ENCODE data around the gene FCRL3.

Gene FCRL3

DNA sequence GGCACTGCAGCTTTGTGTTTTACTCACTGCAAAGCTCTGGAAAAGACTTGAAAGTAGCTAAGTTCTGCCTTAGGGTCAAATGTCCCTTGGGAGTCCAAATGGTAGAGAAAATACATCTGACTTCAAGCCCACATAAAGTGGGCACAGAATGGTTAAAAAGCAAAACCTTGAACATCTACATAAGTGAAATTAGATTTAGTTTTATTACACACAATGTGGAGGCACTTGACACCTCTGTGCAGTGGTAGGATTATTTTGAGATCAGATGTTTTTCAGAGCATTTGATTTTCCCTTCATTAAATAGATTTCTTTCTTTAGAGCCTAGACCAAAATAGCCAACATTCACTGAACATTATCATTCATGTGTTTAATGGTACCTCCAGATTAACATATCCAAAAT is 11.2 kb upstream of the FCRL3 start:
- no peaks in the 10 kb centered on the region for H3K27me3 ChIP-seq (ENCODE audit: control insufficient read depth in 1 of 2, insufficient read depth in 2 of 2, low read length in 2 of 2)
- no peak overlapping the region for H3K9ac ChIP-seq (ENCODE audit: low read length)
- H3K36me3 ChIP-seq (ENCODE audit: insufficient read depth, low read length) = no peaks in the 10 kb centered on the region
- H3K4me3 ChIP-seq (ENCODE audit: low read depth in 1 of 2, low read length in 2 of 2) = no peak overlapping the region
- no peaks in the 10 kb centered on the region for H3K9me3 ChIP-seq (ENCODE audit: low read length)
- H3K4me1 ChIP-seq (ENCODE audit: insufficient read depth, low read length) = no peaks in the 10 kb centered on the region
- no peak overlapping the region for H3K27ac ChIP-seq (ENCODE audit: low read depth, low read length)

DNA sequence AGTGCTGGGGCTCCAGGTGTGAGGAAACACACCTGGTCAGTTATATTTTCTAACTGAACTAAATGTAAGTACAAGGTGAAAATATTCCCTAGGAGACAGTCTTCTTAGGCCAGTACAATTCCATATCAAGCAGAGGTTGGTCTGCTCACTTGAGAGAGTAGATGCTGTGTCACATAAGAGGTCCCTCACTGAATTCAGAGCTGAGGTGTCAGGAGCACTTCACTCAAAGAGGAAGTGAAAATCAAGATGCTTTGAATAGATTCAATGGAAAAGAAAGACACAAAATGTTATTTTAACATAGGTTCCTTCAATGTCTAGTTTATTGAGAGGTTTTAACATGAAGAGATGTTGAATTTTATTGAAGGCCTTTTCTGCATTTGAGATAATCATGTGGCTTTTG is 4.3 kb upstream of the FCRL3 start:
- no peaks in the 10 kb centered on the region for H3K9me3 ChIP-seq (ENCODE audit: low read length)
- H3K4me3 ChIP-seq (ENCODE audit: low read depth in 1 of 2, low read length in 2 of 2) = no peak overlapping the region
- H3K9ac ChIP-seq (ENCODE audit: low read length) = no peak overlapping the region
- no peaks in the 10 kb centered on the region for H3K36me3 ChIP-seq (ENCODE audit: insufficient read depth, low read length)
- no peak overlapping the region for H3K27ac ChIP-seq (ENCODE audit: low read depth, low read length)
- H3K27me3 ChIP-seq (ENCODE audit: control insufficient read depth in 1 of 2, insufficient read depth in 2 of 2, low read length in 2 of 2) = no peaks in the 10 kb centered on the region
- no peaks in the 10 kb centered on the region for H3K4me1 ChIP-seq (ENCODE audit: insufficient read depth, low read length)

DNA sequence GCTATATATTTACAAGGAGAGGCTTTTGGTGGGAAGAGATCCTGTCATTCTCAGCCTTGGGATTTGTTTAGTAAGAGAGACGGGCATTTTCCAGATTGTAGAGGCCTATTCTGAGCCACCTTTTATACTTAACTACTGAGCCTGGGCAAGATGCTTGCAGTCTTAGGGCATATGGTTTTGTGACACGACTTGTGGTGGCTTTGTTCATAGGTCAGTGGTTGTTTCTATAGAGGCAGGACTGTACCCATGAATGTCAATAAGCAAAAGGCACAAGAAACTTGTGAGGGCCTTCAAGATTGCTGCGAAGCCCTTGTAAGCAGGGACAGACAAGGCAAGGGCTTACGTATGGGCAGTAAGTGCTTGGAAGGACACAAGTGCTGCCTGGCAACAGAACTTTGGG is 3.4 kb upstream of the FCRL3 start:
- Histone ChIP-seq H3K9ac (ENCODE audit: low read length) (no peak overlapping the region), H3K27me3 (ENCODE audit: control insufficient read depth in 1 of 2, insufficient read depth in 2 of 2, low read length in 2 of 2) (no peaks in the 10 kb centered on the region), H3K36me3 (ENCODE audit: insufficient read depth, low read length) (no peaks in the 10 kb centered on the region), H3K4me3 (ENCODE audit: low read depth in 1 of 2, low read length in 2 of 2) (no peak overlapping the region), H3K4me1 (ENCODE audit: insufficient read depth, low read length) (no peaks in the 10 kb centered on the region), H3K27ac (ENCODE audit: low read depth, low read length) (no peak overlapping the region), H3K9me3 (ENCODE audit: low read length) (no peaks in the 10 kb centered on the region)

DNA sequence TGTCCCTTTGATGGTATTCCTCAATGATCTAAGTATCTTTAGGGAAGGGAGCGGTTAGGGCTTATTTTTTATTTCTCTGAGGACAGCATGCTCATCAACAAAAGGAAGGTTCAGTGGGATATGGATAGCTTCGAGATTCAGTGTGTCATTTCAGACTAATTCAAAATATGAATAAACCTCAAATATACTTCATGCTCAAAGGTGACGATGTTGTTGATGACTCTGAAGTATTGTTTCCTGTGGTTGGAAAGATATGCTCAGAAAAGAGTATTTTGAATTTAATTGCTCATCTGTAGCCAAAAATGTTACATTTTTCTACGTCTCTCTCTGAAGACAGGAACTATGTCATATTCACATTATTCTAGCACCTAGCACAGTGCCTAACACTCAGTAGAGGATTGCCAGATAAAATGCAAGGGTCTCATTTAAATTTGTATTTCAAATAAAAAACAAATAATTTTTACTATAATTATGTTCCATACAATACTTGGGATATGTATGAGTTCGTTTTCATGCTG is 1.8 kb upstream of the FCRL3 start:
- Histone ChIP-seq H3K27ac (ENCODE audit: low read depth, low read length) (no peak overlapping the region), H3K9me3 (ENCODE audit: low read length) (no peaks in the 10 kb centered on the region), H3K36me3 (ENCODE audit: insufficient read depth, low read length) (no peaks in the 10 kb centered on the region), H3K27me3 (ENCODE audit: control insufficient read depth in 1 of 2, insufficient read depth in 2 of 2, low read length in 2 of 2) (no peaks in the 10 kb centered on the region), H3K9ac (ENCODE audit: low read length) (no peak overlapping the region), H3K4me1 (ENCODE audit: insufficient read depth, low read length) (no peaks in the 10 kb centered on the region), H3K4me3 (ENCODE audit: low read depth in 1 of 2, low read length in 2 of 2) (no peak overlapping the region)

DNA sequence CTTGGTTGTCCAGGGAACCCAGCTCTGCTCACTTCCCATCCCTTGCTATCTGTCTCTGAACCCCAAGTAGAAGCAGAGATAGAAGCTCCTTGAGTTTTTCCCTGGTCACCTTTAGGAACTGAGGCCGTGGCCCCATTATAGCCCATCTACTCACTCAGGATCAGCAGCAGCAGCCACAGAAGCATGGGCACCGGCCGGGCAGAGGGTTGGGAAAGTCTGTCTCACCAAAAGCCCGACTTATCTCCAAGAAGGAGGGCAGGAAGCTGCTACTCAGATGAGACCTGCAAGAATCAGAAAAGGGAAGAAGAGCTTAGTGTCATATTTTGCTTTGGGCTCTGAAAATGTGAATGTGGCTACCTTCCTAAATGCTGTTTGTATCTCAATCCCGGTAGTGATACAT is 264 bp downstream of the FCRL3 start:
- Histone ChIP-seq H3K9ac (ENCODE audit: low read length) (no peak overlapping the region), H3K27me3 (ENCODE audit: control insufficient read depth in 1 of 2, insufficient read depth in 2 of 2, low read length in 2 of 2) (no peaks in the 10 kb centered on the region), H3K9me3 (ENCODE audit: low read length) (no peaks in the 10 kb centered on the region), H3K4me1 (ENCODE audit: insufficient read depth, low read length) (no peaks in the 10 kb centered on the region), H3K27ac (ENCODE audit: low read depth, low read length) (no peak overlapping the region), H3K4me3 (ENCODE audit: low read depth in 1 of 2, low read length in 2 of 2) (no peak overlapping the region), H3K36me3 (ENCODE audit: insufficient read depth, low read length) (no peaks in the 10 kb centered on the region)

DNA sequence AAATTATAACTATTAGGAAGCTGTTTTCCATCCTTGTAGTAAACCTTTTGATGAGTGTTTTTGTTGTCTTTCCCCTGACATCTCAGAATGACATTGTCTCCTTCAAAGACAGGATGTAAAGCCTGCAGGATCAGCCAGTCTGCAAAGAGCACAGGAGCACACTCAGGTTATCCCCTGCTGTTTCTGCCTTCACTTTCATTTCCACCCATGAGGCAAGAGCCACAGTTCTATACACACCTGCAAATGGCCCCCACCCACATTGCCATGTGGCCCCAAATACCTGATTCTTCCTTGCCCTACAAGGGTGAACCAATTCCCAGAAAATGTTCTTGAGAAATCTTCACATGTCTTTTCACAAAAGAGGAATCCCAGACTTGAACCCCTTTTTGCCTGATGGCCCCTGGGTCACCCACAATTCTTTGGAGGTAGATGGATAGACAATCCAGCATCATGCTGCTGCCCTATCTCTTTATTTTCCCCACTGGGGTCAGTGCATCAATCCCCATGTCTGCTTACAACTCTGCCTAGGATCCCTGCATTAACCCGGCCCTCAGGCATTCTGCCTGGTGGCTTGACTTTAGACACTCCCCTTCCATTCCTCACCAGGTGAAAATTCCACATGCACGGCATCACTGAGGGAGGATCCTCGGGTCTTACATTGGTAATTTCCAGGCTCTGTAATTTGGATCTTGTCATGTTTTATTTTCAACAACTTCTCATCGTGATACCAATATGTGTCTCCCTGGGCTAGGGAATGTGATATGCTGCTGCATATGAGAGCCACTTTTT is 2.6 kb downstream of the FCRL3 start:
- H3K4me3 ChIP-seq (ENCODE audit: low read depth in 1 of 2, low read length in 2 of 2) = no peak overlapping the region
- no peak overlapping the region for H3K9ac ChIP-seq (ENCODE audit: low read length)
- no peaks in the 10 kb centered on the region for H3K4me1 ChIP-seq (ENCODE audit: insufficient read depth, low read length)
- no peaks in the 10 kb centered on the region for H3K36me3 ChIP-seq (ENCODE audit: insufficient read depth, low read length)
- H3K9me3 ChIP-seq (ENCODE audit: low read length) = no peaks in the 10 kb centered on the region
- H3K27ac ChIP-seq (ENCODE audit: low read depth, low read length) = no peak overlapping the region
- H3K27me3 ChIP-seq (ENCODE audit: control insufficient read depth in 1 of 2, insufficient read depth in 2 of 2, low read length in 2 of 2) = no peaks in the 10 kb centered on the region

DNA sequence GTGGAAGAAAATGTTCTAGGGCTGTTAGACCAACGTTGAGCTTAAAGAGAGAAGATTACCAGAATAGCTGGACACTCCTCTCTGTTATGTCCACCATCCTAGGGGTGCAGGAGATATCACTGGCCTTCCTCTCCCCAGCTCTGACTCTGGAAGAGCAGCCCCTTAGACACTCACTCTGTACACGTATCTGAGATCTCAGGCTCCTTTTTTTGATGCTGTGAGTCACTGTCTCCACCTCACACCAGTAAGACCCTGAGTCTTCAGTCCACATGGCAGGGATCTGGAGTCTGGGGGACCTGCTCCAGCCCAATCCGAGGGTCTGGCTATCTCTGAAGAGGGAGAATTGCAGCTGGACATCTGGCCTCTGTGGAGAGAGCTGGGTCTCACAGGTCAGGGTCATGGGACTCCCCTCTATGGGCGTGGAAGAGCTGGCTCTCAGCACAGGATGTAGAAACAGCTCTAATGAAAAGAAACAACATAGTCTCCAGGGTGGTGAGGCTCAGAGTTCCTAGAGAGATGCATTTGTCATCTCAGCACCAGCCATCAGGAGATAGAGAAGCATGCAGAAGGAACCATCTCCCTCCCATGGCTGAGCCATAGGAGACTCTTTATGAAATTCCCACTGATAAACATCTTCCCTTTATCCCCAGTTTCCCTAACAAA is 3.5 kb downstream of the FCRL3 start:
- Histone ChIP-seq H3K27ac (ENCODE audit: low read depth, low read length) (no peak overlapping the region), H3K9me3 (ENCODE audit: low read length) (no peaks in the 10 kb centered on the region)

DNA sequence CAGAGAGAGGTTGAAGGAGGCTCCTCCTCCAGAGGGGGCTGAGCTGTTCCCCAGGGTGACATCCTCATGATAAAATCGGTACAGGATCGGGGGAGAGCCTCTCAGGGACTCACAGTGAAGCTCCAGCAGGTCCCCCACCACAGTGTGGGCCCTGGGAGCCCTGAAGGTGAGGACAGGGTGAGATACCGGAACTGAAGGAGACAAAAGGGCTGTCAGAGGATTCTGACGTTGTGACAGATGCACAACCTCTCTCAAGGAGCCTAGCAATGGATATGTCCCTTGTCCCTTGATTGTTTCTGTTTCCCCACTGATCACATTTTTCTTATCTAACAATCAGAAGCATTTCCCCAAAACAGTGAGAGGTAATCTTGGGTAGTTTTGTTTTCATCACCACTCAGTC is 5.2 kb downstream of the FCRL3 start:
- H3K36me3 ChIP-seq (ENCODE audit: insufficient read depth, low read length) = no peaks in the 10 kb centered on the region
- H3K9ac ChIP-seq (ENCODE audit: low read length) = no peak overlapping the region
- no peaks in the 10 kb centered on the region for H3K4me1 ChIP-seq (ENCODE audit: insufficient read depth, low read length)
- no peak overlapping the region for H3K4me3 ChIP-seq (ENCODE audit: low read depth in 1 of 2, low read length in 2 of 2)
- H3K27me3 ChIP-seq (ENCODE audit: control insufficient read depth in 1 of 2, insufficient read depth in 2 of 2, low read length in 2 of 2) = no peaks in the 10 kb centered on the region
- H3K27ac ChIP-seq (ENCODE audit: low read depth, low read length) = no peak overlapping the region
- H3K9me3 ChIP-seq (ENCODE audit: low read length) = no peaks in the 10 kb centered on the region

More for the DNA sequence above, 3.5 kb downstream of the FCRL3 start:
- Histone ChIP-seq H3K9ac (ENCODE audit: low read length) (no peak overlapping the region), H3K36me3 (ENCODE audit: insufficient read depth, low read length) (no peaks in the 10 kb centered on the region), H3K27me3 (ENCODE audit: control insufficient read depth in 1 of 2, insufficient read depth in 2 of 2, low read length in 2 of 2) (no peaks in the 10 kb centered on the region), H3K4me1 (ENCODE audit: insufficient read depth, low read length) (no peaks in the 10 kb centered on the region), H3K4me3 (ENCODE audit: low read depth in 1 of 2, low read length in 2 of 2) (no peak overlapping the region)

DNA sequence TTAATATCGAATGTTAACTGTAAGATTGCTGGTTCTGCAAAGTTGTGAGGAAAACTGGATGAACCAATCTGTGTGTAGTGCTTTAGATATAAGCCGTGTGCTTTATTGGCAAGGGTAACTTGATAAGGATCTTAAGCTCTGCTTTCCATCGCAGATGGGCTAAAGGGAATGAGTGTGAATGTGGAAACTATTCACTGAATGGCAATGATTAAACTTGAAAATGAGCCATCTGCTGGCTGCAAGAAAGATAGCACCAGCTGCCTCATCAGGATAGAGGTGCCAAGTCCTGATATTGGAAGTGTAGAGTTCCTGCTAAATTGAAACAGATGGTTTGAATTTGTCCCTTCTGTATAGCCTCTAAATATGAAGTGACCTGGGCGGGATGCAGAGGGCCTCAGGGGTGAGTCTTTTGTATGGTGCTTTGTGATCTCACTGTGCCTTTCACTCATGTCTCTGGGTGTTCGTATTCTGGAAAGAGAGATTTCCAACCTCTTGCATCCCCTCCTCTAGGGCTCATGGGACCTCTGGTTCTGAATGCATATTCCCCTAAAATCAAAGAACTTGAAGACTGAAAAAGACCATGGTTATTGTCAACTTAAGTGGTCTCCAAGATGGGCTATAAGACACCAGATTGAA is 9.2 kb downstream of the FCRL3 start:
- no peak overlapping the region for H3K9ac ChIP-seq (ENCODE audit: low read length)
- no peak overlapping the region for H3K27ac ChIP-seq (ENCODE audit: low read depth, low read length)
- H3K4me1 ChIP-seq (ENCODE audit: insufficient read depth, low read length) = no peaks in the 10 kb centered on the region
- no peaks in the 10 kb centered on the region for H3K36me3 ChIP-seq (ENCODE audit: insufficient read depth, low read length)
- H3K4me3 ChIP-seq (ENCODE audit: low read depth in 1 of 2, low read length in 2 of 2) = no peak overlapping the region
- no peaks in the 10 kb centered on the region for H3K9me3 ChIP-seq (ENCODE audit: low read length)
- H3K27me3 ChIP-seq (ENCODE audit: control insufficient read depth in 1 of 2, insufficient read depth in 2 of 2, low read length in 2 of 2) = no peaks in the 10 kb centered on the region

DNA sequence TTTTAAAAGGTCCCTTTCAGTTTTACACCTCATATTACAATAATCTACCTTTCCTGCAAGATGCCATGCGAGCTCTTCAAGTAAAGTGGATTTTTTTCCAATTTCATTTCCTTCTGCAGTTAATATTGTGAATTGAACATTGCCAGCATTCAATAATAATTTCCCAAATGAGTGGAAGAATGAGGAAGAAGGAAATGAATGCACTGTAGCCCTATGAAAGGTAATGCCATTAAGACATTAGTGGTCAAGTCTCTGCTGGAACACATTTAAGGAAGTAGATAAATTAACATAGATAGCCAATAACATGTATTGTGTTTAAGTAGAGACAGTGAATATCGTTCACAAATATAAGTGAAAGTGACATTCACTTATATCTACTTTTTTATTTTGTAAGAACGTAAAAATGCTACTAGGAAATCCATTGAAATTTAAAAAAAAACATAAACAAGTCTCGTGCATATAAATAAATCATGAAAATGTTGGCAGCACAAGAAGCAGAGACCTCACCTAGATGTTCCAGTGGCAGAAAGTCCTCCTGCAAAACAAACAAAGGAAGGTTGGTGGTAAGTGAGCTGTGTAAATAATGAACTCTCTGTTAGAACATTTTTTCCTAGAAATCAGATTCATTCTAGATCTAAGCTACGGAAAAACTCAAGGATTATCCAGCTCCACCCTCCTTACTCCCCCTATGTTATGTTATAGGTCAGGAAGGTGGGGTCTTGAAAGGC is 17.7 kb downstream of the FCRL3 start:
- no peak overlapping the region for H3K4me3 ChIP-seq (ENCODE audit: low read depth in 1 of 2, low read length in 2 of 2)
- H3K9ac ChIP-seq (ENCODE audit: low read length) = no peak overlapping the region
- no peak overlapping the region for H3K27ac ChIP-seq (ENCODE audit: low read depth, low read length)
- H3K9me3 ChIP-seq (ENCODE audit: low read length) = no peaks in the 10 kb centered on the region
- no peaks in the 10 kb centered on the region for H3K4me1 ChIP-seq (ENCODE audit: insufficient read depth, low read length)
- no peaks in the 10 kb centered on the region for H3K27me3 ChIP-seq (ENCODE audit: control insufficient read depth in 1 of 2, insufficient read depth in 2 of 2, low read length in 2 of 2)
- no peaks in the 10 kb centered on the region for H3K36me3 ChIP-seq (ENCODE audit: insufficient read depth, low read length)

DNA sequence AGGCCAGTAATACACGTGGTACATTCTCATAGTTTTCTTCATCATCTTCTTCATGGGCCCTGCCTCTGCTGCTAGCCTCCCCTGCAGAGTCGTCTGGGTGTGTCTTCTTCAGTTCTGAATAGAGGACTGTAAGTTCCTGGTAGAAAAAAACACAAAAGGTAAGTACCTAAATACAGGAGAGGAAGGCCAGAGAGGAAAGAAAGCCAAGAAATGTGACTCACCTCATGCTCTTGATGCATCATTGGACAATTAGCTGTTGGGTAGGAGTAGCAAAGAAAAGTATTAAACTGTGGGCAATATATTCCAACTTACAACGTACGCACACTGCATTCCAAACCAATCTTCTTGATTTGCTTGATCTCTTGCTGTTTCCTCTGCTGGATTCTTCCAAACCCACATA is 21.8 kb downstream of the FCRL3 start:
- no peaks in the 10 kb centered on the region for H3K27me3 ChIP-seq (ENCODE audit: control insufficient read depth in 1 of 2, insufficient read depth in 2 of 2, low read length in 2 of 2)
- H3K4me1 ChIP-seq (ENCODE audit: insufficient read depth, low read length) = no peaks in the 10 kb centered on the region
- no peaks in the 10 kb centered on the region for H3K9me3 ChIP-seq (ENCODE audit: low read length)
- no peak overlapping the region for H3K27ac ChIP-seq (ENCODE audit: low read depth, low read length)
- no peak overlapping the region for H3K4me3 ChIP-seq (ENCODE audit: low read depth in 1 of 2, low read length in 2 of 2)
- H3K36me3 ChIP-seq (ENCODE audit: insufficient read depth, low read length) = no peaks in the 10 kb centered on the region
- no peak overlapping the region for H3K9ac ChIP-seq (ENCODE audit: low read length)

All from muscle layer of colon (tissue), 2 donors.